Activated CD4-positive, alpha-beta T cell treated with anti-CD3 and anti-CD28 coated beads for 1 hour (primary cell): ENCODE data around the gene PCDHGC4.

Source experiments
- DNase-seq: peaks from one replicate; pipeline ENCODE4 v3.0.0-alpha.2; 2020

The PCDHGC4 gene

DNA sequence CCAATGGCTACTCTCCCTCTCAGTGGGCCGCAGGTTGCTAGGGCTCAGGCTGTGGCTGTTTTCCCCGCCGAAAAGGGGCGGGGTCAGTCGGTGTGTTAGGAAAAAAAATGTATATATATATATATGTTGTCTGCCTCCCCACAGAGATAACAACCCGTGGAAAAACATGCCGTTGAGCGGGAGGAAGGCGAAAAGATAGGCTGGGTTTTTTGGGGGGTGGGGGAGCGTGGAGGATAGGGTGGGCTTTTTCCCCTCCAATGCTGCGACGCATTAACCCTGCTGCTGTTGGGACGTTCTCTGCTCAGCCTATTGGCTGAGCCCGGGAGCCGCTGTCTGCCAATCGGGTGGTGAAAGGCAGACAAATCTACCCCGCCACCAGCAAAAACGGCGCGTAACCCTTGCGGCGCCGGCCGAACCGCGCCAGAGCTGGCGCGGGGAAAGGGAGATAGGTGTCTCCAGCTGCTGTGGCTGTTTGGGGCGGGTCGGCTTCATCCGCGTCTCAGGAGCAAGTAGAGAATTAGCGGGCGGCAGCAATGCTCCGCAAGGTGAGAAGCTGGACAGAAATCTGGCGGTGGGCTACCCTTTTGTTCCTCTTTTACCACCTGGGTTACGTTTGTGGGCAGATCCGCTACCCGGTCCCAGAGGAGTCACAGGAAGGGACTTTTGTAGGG is at the start of gene PCDHGC4:
Gene PCDHGC4 (plus strand): TSS at position 390 of the 671 bp plus-strand sequence. CDS start 144 bp downstream, at position 534.
- DNase-seq: no peak

GRCh38 chr5:141437221-141437620 is 47.6 kb upstream of the PCDHGC4 start:
- DNase-seq: no peak

- DNase-seq: no peak
Measured at GRCh38 chr5:141439411-141440141, 45.3 kb upstream of the PCDHGC4 start.

GRCh38 chr5:141440341-141440740 is 44.5 kb upstream of the PCDHGC4 start:
- no peak for DNase-seq

DNA sequence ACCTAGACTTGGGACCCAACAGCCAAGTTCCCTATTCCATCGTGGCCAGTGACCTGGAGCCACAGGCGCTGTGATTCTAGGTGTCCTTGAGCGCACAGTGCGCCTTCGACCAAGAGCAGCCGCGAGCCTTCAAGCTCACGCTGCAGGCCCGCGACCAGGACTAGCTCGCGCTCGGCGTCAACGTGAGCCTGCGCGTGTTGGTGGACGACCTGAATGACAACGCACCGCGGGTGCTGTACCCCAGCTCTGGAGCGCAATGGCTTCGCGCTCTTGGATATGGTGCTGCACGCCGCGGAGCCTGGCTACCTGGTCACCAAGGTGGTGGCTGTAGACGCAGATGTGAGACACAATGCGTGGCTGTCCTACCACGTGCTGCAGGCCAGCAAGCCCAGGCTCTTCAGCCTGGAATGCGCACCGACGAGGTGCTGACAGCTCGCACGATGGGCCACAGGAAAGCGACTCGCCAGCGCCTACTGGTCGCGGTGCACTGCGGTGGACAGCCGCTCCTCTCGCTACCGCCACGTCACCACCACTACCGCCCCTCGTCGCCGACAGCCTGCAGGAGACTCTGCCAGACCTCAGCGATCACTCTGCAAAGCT is 43.2 kb upstream of the PCDHGC4 start:
- DNase-seq: no peak

- no peak for DNase-seq
Measured at GRCh38 chr5:141465351-141465750, 19.5 kb upstream of the PCDHGC4 start.

GRCh38 chr5:141475625-141476131 is 9.2 kb upstream of the PCDHGC4 start, which contains the start of gene PCDHGC3:
PCDHGC3 (plus strand) TSS chr5:141475966; CDS start chr5:141476117, 151 bp downstream.
- no peak for DNase-seq

- no peak for DNase-seq
Measured at GRCh38 chr5:141476132-141476911, 8.5 kb upstream of the PCDHGC4 start.

DNA sequence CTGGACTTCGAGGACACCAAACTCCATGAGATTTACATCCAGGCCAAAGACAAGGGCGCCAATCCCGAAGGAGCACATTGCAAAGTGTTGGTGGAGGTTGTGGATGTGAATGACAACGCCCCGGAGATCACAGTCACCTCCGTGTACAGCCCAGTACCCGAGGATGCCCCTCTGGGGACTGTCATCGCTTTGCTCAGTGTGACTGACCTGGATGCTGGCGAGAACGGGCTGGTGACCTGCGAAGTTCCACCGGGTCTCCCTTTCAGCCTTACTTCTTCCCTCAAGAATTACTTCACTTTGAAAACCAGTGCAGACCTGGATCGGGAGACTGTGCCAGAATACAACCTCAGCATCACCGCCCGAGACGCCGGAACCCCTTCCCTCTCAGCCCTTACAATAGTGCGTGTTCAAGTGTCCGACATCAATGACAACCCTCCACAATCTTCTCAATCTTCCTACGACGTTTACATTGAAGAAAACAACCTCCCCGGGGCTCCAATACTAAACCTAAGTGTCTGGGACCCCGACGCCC is 7.7 kb upstream of the PCDHGC4 start:
- no peak for DNase-seq

DNA sequence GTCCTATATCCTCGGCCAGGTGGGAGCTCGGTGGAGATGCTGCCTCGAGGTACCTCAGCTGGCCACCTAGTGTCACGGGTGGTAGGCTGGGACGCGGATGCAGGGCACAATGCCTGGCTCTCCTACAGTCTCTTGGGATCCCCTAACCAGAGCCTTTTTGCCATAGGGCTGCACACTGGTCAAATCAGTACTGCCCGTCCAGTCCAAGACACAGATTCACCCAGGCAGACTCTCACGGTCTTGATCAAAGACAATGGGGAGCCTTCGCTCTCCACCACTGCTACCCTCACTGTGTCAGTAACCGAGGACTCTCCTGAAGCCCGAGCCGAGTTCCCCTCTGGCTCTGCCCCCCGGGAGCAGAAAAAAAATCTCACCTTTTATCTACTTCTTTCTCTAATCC is 7.0 kb upstream of the PCDHGC4 start:
- DNase-seq: no peak

GRCh38 chr5:141478321-141478945 is 6.4 kb upstream of the PCDHGC4 start:
- DNase-seq: no peak

GRCh38 chr5:141479776-141480175 is 5.1 kb upstream of the PCDHGC4 start:
- no peak for DNase-seq

GRCh38 chr5:141483902-141484301 is 928 bp upstream of the PCDHGC4 start:
- DNase-seq: no peak

DNA sequence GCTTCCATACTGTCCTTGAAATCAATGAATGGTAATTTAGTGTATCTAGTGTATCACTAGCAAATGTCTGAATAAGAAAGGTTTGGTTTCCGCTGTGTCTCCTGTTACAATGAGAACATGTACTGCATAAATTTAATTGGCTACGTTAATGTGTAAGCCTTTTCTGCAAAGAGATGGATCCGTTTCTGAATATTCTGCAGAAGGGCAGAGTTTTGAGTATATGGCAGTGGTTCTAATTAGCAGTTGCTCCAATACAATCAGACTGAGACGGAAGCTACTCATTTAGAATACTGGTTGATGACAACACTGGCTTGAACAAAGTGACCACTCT is 555 bp upstream of the PCDHGC4 start:
- DNase-seq: no peak

DNA sequence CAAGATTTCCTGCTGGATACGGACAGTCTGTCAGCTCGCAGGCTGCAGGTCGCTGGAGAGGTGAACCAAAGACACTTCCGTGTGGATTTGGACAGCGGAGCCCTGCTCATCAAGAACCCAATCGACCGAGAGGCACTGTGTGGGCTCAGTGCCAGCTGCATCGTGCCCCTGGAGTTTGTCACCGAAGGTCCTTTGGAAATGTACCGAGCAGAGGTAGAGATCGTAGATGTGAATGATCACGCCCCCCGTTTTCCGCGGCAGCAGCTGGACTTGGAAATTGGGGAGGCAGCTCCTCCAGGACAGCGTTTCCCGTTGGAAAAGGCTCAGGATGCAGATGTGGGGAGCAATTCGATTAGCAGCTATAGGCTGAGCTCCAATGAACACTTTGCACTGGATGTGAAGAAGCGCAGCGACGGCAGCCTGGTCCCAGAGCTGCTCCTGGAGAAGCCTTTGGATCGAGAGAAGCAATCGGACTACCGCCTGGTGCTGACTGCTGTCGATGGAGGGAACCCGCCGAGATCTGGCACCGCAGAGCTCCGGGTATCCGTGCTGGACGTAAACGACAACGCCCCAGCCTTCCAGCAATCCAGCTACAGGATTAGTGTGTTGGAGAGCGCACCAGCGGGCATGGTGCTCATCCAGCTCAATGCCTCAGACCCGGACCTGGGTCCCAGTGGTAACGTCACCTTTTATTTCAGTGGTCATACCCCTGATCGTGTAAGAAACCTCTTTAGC is 658 bp downstream of the PCDHGC4 start:
- DNase-seq: no peak

DNA sequence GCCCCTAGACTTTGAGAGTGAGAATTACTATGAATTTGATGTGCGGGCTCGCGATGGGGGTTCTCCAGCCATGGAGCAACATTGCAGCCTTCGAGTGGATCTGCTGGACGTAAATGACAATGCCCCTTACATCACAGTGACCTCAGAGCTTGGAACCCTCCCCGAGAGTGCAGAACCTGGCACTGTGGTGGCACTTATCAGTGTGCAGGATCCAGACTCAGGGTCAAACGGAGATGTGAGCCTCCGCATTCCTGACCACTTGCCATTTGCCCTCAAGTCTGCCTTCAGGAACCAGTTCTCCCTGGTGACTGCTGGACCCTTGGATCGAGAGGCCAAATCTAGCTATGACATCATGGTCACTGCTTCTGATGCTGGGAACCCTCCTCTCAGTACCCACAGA is 1.3 kb downstream of the PCDHGC4 start:
- DNase-seq: no peak

DNA sequence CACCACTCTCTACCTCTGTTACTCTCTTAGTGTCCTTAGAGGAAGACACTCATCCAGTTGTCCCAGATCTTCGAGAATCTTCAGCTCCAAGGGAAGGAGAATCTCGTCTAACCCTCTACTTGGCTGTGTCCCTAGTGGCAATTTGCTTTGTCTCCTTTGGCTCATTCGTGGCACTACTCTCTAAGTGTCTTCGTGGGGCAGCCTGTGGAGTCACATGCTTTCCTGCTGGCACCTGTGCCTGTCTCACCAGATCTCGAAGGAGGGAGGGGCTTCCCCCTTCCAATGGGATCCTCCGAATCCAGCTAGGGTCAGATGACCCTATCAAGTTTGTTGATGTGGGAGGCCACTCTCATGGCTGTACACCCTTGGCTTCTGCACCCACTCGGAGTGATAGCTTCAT is 2.3 kb downstream of the PCDHGC4 start:
- no peak for DNase-seq

DNA sequence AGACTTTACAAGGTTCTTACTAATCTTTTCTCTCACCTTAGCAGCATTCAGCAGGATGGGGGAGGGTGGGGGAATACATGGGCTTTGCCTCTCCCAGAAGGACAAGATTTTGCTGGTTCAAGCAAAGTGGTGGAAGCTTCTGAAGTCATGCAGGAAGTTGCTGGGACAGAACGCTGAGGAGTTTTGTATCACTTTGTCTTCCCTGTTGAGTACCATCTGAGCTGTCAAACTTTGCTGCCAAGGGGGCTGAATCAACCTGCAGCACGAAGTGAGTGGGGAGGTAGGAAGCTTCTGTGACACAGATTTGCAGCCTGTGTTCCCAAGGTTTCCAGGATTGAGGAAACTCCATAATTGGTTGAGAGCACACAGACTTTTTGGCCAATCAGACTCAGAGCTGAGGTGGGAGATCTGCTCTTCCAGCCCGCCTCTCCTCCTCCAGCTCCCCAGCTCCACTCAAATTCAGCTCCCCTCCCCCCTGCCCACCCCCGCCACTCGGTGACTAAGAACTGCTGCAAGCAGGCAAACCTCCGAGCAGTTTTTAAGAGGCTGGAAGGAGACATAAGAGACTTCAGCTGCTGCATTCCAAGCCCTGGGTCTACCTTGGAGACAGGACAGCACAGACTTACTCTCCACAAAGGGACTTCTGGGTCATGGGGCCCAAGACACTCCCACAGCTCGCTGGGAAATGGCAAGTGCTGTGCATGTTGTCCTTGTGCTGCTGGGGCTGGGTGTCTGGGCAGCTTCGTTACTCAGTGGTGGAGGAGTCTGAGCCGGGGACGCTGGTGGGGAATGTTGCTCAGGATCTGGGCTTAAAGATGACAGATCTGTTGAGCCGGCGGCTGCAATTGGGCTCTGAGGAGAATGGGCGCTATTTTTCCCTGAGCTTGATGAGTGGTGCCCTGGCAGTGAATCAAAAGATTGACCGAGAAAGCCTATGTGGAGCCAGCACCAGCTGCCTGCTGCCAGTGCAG is 4.0 kb downstream of the PCDHGC4 start, which contains the start of gene PCDHGC5:
Gene PCDHGC5 (plus strand): TSS at position 491 of the 971 bp plus-strand sequence. CDS start 160 bp downstream, at position 651.
- DNase-seq: no peak

GRCh38 chr5:141489841-141490240 is 5.0 kb downstream of the PCDHGC4 start:
- no peak for DNase-seq

DNA sequence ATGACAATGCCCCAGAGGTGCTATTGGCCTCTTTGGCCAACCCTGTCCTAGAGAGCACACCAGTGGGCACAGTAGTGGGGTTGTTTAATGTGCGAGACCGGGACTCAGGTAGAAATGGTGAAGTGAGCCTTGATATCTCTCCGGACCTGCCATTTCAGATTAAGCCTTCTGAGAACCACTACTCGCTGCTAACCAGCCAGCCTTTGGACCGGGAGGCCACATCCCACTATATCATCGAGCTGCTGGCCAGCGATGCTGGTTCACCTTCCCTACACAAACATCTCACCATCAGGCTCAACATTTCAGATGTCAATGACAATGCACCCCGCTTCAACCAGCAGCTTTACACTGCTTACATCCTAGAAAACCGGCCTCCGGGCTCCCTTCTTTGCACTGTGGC is 5.4 kb downstream of the PCDHGC4 start:
- DNase-seq: no peak
